H9 (cell line): Measurements from ENCODE around the gene ST8SIA6. TPM values are rescaled to one million over a fixed set of nuclear protein-coding genes. Genes with fewer than 3 reads are reported as not detected.

ENCODE experiments used
- DNase-seq: peaks from one replicate; pipeline ENCODE4 v3.0.0-alpha.2; 2017
- H2AFZ ChIP-seq: one replicate; pipeline ENCODE4 v1.6.1; 2013; ENCODE audit warnings: mild to moderate bottlenecking, low read length, control low read depth, moderate library complexity
- H2AK5ac ChIP-seq: 2 replicates; pipeline ENCODE4 v1.6.1; 2013; ENCODE audit warnings: low read length, control low read depth, mixed read lengths; ENCODE audit not compliant: insufficient read length
- H2BK120ac ChIP-seq: one replicate; pipeline ENCODE4 v1.6.1; 2013; ENCODE audit warnings: low read depth, mild to moderate bottlenecking, low read length, control low read depth, inconsistent platforms; ENCODE audit not compliant: poor library complexity, severe bottlenecking
- H2BK12ac ChIP-seq: 2 replicates; pipeline ENCODE4 v1.6.1; 2013; ENCODE audit warnings: low read length, control low read depth, mixed read lengths, low read depth; ENCODE audit not compliant: insufficient read length
- H2BK15ac ChIP-seq: 2 replicates; pipeline ENCODE4 v1.6.1; 2013; ENCODE audit warnings: low read depth, low read length, control low read depth
- H2BK20ac ChIP-seq: one replicate; pipeline ENCODE4 v1.6.1; 2013; ENCODE audit warnings: low read depth, mild to moderate bottlenecking, low read length, control low read depth, inconsistent platforms; ENCODE audit not compliant: poor library complexity, severe bottlenecking
- H2BK5ac ChIP-seq: 2 replicates; pipeline ENCODE4 v1.6.1; 2013; ENCODE audit warnings: low read length, control low read depth, mixed read lengths; ENCODE audit not compliant: insufficient read length
- H3K14ac ChIP-seq: 2 replicates; pipeline ENCODE4 v1.6.1; 2013; ENCODE audit warnings: low read length, control low read depth; ENCODE audit not compliant: insufficient read depth
- H3K18ac ChIP-seq: 2 replicates; pipeline ENCODE4 v1.6.1; 2013; ENCODE audit warnings: low read depth, mild to moderate bottlenecking, mixed read lengths, low read length, control low read depth; ENCODE audit not compliant: insufficient read length
- H3K23ac ChIP-seq: 2 replicates; pipeline ENCODE4 v1.6.1; 2013; ENCODE audit warnings: low read length, control low read depth, mixed read lengths, low read depth; ENCODE audit not compliant: insufficient read length
- H3K23me2 ChIP-seq: 2 replicates; pipeline ENCODE4 v1.6.1; 2013; ENCODE audit warnings: low read depth, mild to moderate bottlenecking, mixed read lengths, low read length, control low read depth; ENCODE audit not compliant: insufficient read length, poor library complexity, severe bottlenecking
- H3K27ac ChIP-seq: 2 replicates; pipeline ENCODE4 v1.5.1; 2013; ENCODE audit warnings: low read length, control low read depth, mixed read lengths, low read depth; ENCODE audit not compliant: insufficient read length
- H3K27me3 ChIP-seq: 2 replicates; pipeline ENCODE4 v1.6.1; 2013; ENCODE audit warnings: low read length, control low read depth, inconsistent platforms; ENCODE audit not compliant: insufficient read depth
- H3K4ac ChIP-seq: 2 replicates; pipeline ENCODE4 v1.6.1; 2013; ENCODE audit warnings: low read depth, mild to moderate bottlenecking, control low read depth, inconsistent platforms, low read length, moderate library complexity
- H3K4me1 ChIP-seq: 2 replicates; pipeline ENCODE4 v1.6.1; 2013; ENCODE audit warnings: low read length, control low read depth, inconsistent platforms; ENCODE audit not compliant: insufficient read depth
- H3K4me2 ChIP-seq: 2 replicates; pipeline ENCODE4 v1.6.1; 2013; ENCODE audit warnings: low read length, control low read depth, mixed read lengths; ENCODE audit not compliant: insufficient read length, insufficient read depth
- H3K56ac ChIP-seq: 2 replicates; pipeline ENCODE4 v1.6.1; 2013; ENCODE audit warnings: low read depth, mild to moderate bottlenecking, mixed read lengths, low read length, control low read depth; ENCODE audit not compliant: insufficient read length
- H3K79me1 ChIP-seq: 2 replicates; pipeline ENCODE4 v1.6.1; 2013; ENCODE audit warnings: low read depth, mild to moderate bottlenecking, moderate library complexity, low read length, control low read depth, inconsistent platforms; ENCODE audit not compliant: insufficient read depth, poor library complexity, severe bottlenecking
- H3K79me2 ChIP-seq: 2 replicates; pipeline ENCODE4 v1.6.1; 2013; ENCODE audit warnings: low read length, control low read depth, inconsistent platforms; ENCODE audit not compliant: insufficient read depth
- H3K9ac ChIP-seq: 2 replicates; pipeline ENCODE4 v1.6.1; 2013; ENCODE audit warnings: low read length, control low read depth, mixed read lengths; ENCODE audit not compliant: insufficient read length; ENCODE audit errors: extremely low read depth
- H3K9me3 ChIP-seq: one replicate; pipeline ENCODE4 v1.6.1; 2013; ENCODE audit warnings: low read depth, low read length, inconsistent platforms; ENCODE audit not compliant: control insufficient read depth
- H3T11ph ChIP-seq: one replicate; pipeline ENCODE4 v1.6.1; 2013; ENCODE audit warnings: mild to moderate bottlenecking, low read length, control low read depth, inconsistent platforms
- H4K20me1 ChIP-seq: one replicate; pipeline ENCODE4 v1.6.1; 2013; ENCODE audit not compliant: control insufficient read depth, insufficient read length, insufficient read depth
- H4K5ac ChIP-seq: 2 replicates; pipeline ENCODE4 v1.6.1; 2013; ENCODE audit warnings: low read depth, mild to moderate bottlenecking, mixed read lengths, low read length, control low read depth; ENCODE audit not compliant: insufficient read length
- H4K8ac ChIP-seq: replicated peaks from 2 replicates; pipeline ENCODE4 v1.6.1; 2013; ENCODE audit warnings: low read length, control low read depth, mixed read lengths, low read depth; ENCODE audit not compliant: insufficient read length
- H4K91ac ChIP-seq: 2 replicates; pipeline ENCODE4 v1.6.1; 2013; ENCODE audit warnings: low read depth, mild to moderate bottlenecking, moderate library complexity, mixed read lengths, low read length, control low read depth; ENCODE audit not compliant: insufficient read length
- H3K27ac Mint-ChIP-seq, 3 experiments: 2 replicates in 2 of 3; 3 replicates in 1 of 3; pipeline ENCODE4 v1.8.0; 2020 to 2021; ENCODE audit warnings: mixed read lengths in 3 of 3, mild to moderate bottlenecking in 1 of 3, moderate library complexity in 1 of 3
- H3K27me3 Mint-ChIP-seq: 2 replicates; pipeline ENCODE4 v1.8.0; 2021; ENCODE audit warnings: low read depth, mild to moderate bottlenecking, moderate library complexity, mixed read lengths
- H3K36me3 Mint-ChIP-seq, 3 experiments: 2 replicates in 2 of 3; 3 replicates in 1 of 3; pipeline ENCODE4 v1.8.0; 2020 to 2021; ENCODE audit warnings: low read depth in 3 of 3, mixed read lengths in 3 of 3; ENCODE audit not compliant: insufficient read depth in 1 of 3
- H3K4me1 Mint-ChIP-seq, 2 experiments: 2 replicates each; pipeline ENCODE4 v1.8.0; 2020; ENCODE audit warnings: mixed read lengths in 2 of 2
- H3K4me3 Mint-ChIP-seq, 2 experiments: 2 replicates in 1 of 2; 3 replicates in 1 of 2; pipeline ENCODE4 v1.8.0; 2020 to 2021; ENCODE audit warnings: mild to moderate bottlenecking in 2 of 2, mixed read lengths in 2 of 2, moderate library complexity in 1 of 2
- H3K9me3 Mint-ChIP-seq, 2 experiments: 2 replicates in 1 of 2; 3 replicates in 1 of 2; pipeline ENCODE4 v1.8.0; 2020; ENCODE audit warnings: mild to moderate bottlenecking in 2 of 2, mixed read lengths in 2 of 2, moderate library complexity in 1 of 2
- WGBS: extraction: QIAGEN DNeasy Blood & Tissue Kit; methylation state at CpG from one replicate; pipeline ENCODE4 v1.1.7; 2013; ENCODE audit warnings: missing lambda C conversion rate, low lambda C conversion rate, mixed read lengths; ENCODE audit not compliant: insufficient read length; ENCODE audit errors: extremely low coverage; 5-methylcytosine and 5-hydroxymethylcytosine counted together
- total RNA-seq: library from RNA; stranded (reverse); gene quantifications from 2 replicates; pipeline ENCODE4 v1.2.1, GENCODE V29; 2021
- TF ChIP-seq, protein P1 (sequence below): fragments of 200-600 bp; sonication (generic); conservative IDR thresholded peaks from 3 replicates; pipeline ENCODE4 v1.8.0; 2021; ENCODE audit warnings: antibody characterized with exemption, mild to moderate bottlenecking

Gene ST8SIA6
- total RNA-seq, 1 experiment from 2014 or later = 0.37 TPM

DNA sequence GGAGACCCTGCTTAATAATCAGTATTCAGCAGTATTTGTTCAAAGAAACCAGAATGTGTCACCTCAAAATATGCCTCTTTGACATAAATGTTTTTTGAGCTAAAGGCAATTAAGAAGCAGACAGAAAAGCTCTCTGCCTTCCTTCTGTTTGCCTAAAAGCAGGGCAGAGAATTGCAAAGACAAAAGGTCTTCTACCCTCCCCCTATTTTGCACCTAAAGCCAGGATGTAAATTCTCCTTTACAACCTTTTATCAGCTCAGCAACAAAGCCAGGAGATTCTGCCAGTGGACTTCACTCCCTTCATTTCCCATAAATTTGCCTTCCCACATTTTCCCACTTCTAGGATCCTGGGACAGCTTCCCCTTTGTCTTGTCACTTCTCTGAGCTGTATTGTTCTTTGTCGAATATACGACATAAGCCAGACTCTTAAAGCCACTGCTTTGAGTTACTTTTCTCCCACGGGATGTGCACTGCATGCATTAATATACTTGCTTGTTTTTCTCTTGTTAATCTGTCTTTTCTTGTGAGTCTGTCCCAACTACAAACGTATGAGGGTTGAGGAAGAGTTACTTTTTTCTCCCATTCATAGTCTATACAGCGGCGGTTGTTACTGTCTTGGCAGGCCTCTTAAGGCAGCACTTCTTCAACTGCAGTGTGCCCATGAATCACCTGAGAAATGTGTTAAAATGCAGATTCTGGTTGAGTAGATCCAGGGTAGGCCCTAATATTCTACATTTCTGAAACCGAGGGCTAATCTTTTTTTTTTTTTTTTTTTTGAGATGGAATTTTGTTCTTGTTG is 48.2 kb downstream of the ST8SIA6 start:
- Histone ChIP-seq H3K4me1 (peaks cover 7% of the 10 kb centered on the region; the same call in 1 of the 2 replicates), H3K23ac (no peak overlapping the region), H4K8ac (no peak overlapping the region), H3K14ac (peak overlapping the region; percentile 75; the same call in 1 of the 2 replicates), H3K23me2 (no peaks in the 10 kb centered on the region), H3K79me1 (no peaks in the 10 kb centered on the region), H3K79me2 (no peaks in the 10 kb centered on the region), H3T11ph (no peak overlapping the region), H3K18ac (no peak overlapping the region), H3K9ac (no peak overlapping the region), H2AFZ (peak overlapping the region; percentile 74), H2BK5ac (no peak overlapping the region), H2BK120ac (no peak overlapping the region), H3K27me3 (no peaks in the 10 kb centered on the region), H4K91ac (no peak overlapping the region), H4K5ac (no peak overlapping the region), H2AK5ac (no peak overlapping the region), H2BK15ac (no peak overlapping the region), H4K20me1 (no peaks in the 10 kb centered on the region), H3K9me3 (no peaks in the 10 kb centered on the region), H2BK12ac (no peak overlapping the region), H3K4me2 (peak overlapping the region; percentile 62), H3K27ac (no peak overlapping the region), H3K4ac (no peak overlapping the region), H3K56ac (no peak overlapping the region), H2BK20ac (peak overlapping the region; percentile 93)
- DNase-seq = no peak
- no peaks in the 10 kb centered on the region; a peak in 1 of 7 replicates for H3K36me3 Mint-ChIP-seq
- peaks cover 5 to 6% of the 10 kb centered on the region in 2 experiments; a peak in 3 of 5 replicates for H3K9me3 Mint-ChIP-seq
- WGBS = no CpG with 5 or more reads among the region's 7 CpGs
- H3K4me1 Mint-ChIP-seq = peaks cover 20 to 26% of the 10 kb centered on the region in 2 experiments
- no peak overlapping the region for H3K4me3 Mint-ChIP-seq
- TF ChIP-seq, protein P1, sequence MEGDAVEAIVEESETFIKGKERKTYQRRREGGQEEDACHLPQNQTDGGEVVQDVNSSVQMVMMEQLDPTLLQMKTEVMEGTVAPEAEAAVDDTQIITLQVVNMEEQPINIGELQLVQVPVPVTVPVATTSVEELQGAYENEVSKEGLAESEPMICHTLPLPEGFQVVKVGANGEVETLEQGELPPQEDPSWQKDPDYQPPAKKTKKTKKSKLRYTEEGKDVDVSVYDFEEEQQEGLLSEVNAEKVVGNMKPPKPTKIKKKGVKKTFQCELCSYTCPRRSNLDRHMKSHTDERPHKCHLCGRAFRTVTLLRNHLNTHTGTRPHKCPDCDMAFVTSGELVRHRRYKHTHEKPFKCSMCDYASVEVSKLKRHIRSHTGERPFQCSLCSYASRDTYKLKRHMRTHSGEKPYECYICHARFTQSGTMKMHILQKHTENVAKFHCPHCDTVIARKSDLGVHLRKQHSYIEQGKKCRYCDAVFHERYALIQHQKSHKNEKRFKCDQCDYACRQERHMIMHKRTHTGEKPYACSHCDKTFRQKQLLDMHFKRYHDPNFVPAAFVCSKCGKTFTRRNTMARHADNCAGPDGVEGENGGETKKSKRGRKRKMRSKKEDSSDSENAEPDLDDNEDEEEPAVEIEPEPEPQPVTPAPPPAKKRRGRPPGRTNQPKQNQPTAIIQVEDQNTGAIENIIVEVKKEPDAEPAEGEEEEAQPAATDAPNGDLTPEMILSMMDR = no peak
- H3K27me3 Mint-ChIP-seq = no peaks in the 10 kb centered on the region
- H3K27ac Mint-ChIP-seq = peak overlapping the region; percentile 14 to 92 (median 89); a peak in 6 of 7 replicates
